ENCODE results near the gene FREM2. TPM values are rescaled to one million over a fixed set of nuclear protein-coding genes. Genes with fewer than 3 reads are reported as not detected.

Gene FREM2
- total and polyA plus RNA-seq, 2 donors (not counting 3 experiments of a cell fraction or from before 2014, with no cell fraction given): under 0.01 TPM; not detected in 1

DNA sequence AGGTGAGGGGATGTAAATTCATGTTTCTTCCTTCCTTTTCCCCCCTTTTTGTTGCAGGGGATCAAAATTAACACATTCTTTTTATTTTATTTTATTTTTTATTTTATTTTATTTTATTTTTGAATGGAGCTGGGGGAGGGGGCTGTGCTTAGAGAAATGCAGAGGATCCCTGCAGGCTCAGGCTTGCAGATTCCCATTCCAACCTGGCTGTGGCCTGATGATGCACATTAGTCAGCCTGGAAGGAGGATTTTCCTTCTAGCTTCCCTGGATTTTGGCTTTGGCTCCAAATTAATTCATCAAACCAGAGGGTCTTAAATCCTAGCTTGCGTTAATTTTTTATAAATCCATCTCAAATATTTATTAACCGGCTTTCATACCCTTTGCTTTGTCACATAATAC lies 67.0 kb downstream of the FREM2 start:
- Histone ChIP-seq H3K4me1 (ENCODE audit: control insufficient read depth, extremely low read depth, insufficient read depth, low read length) (no peaks in the 10 kb centered on the region), H3K27ac (ENCODE audit: insufficient read depth, low read depth, low read length) (no peak overlapping the region), H3K4me3 (replicated peaks in 1 of 3; ENCODE audit: insufficient read depth in 1 of 3, low read depth in 1 of 3, low read length in 3 of 3) (no peak overlapping the region), H3K9ac (replicated peaks; ENCODE audit: extremely low read depth, insufficient read depth, low read length) (no peak overlapping the region), H4K20me1 (replicated peaks; ENCODE audit: control insufficient read depth, extremely low read depth, insufficient read depth, low read length) (no peaks in the 10 kb centered on the region), H3K36me3 (ENCODE audit: control insufficient read depth in 2 of 2, extremely low read depth in 1 of 2, insufficient read depth in 2 of 2, low read length in 2 of 2) (no peaks in the 10 kb centered on the region), H3K9me1 (replicated peaks; ENCODE audit: control insufficient read depth, extremely low read depth, insufficient read depth, low read length) (no peaks in the 10 kb centered on the region), H2AFZ (ENCODE audit: low read depth, low read length) (no peak overlapping the region), H3K27me3 (ENCODE audit: control insufficient read depth in 2 of 2, insufficient read depth in 2 of 2, low read length in 2 of 2) (no peaks in the 10 kb centered on the region), H3K79me2 (ENCODE audit: control insufficient read depth, insufficient read depth, low read length) (no peaks in the 10 kb centered on the region), H3K4me2 (ENCODE audit: insufficient read depth, low read length) (no peak overlapping the region), H3K9me3 (replicated peaks; ENCODE audit: control insufficient read depth, insufficient read depth, low read length) (no peaks in the 10 kb centered on the region)
- intact Hi-C loops (cut with micrococcal nuclease): no loop called here
- FAIRE-seq (no peak), DNase-seq (ENCODE audit: low read depth, low spot score) (no peak)
- ChIA-PET CTCF (no interaction called here), POLR2A (no interaction called here)
- TF ChIP-seq FOS (IDR thresholded peaks at IDR 0.05; ENCODE audit: borderline replicate concordance, insufficient read depth, low read length) (no peak), MYC (IDR thresholded peaks at IDR 0.05; ENCODE audit: low read depth, low read length) (no peak), POLR2AphosphoS5 (IDR thresholded peaks at IDR 0.05; ENCODE audit: insufficient read depth, low read depth, low read length) (no peak), EZH2 (IDR thresholded peaks at IDR 0.05; ENCODE audit: borderline replicate concordance, low read depth, low read length, severe bottlenecking) (no peak), GATA2 (IDR thresholded peaks at IDR 0.05; ENCODE audit: insufficient read depth, insufficient read length, low read depth, low read length) (no peak), JUN (IDR thresholded peaks at IDR 0.05; ENCODE audit: borderline replicate concordance, insufficient read depth, insufficient read length, low read depth) (no peak), POLR2A (IDR thresholded peaks at IDR 0.05; ENCODE audit: low read depth, low read length) (no peak)
- TF ChIP-seq, protein P1, sequence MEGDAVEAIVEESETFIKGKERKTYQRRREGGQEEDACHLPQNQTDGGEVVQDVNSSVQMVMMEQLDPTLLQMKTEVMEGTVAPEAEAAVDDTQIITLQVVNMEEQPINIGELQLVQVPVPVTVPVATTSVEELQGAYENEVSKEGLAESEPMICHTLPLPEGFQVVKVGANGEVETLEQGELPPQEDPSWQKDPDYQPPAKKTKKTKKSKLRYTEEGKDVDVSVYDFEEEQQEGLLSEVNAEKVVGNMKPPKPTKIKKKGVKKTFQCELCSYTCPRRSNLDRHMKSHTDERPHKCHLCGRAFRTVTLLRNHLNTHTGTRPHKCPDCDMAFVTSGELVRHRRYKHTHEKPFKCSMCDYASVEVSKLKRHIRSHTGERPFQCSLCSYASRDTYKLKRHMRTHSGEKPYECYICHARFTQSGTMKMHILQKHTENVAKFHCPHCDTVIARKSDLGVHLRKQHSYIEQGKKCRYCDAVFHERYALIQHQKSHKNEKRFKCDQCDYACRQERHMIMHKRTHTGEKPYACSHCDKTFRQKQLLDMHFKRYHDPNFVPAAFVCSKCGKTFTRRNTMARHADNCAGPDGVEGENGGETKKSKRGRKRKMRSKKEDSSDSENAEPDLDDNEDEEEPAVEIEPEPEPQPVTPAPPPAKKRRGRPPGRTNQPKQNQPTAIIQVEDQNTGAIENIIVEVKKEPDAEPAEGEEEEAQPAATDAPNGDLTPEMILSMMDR (IDR thresholded peaks at IDR 0.05; ENCODE audit: extremely low read depth in 1 of 2, insufficient read depth in 1 of 2, low read depth in 1 of 2, low read length in 2 of 2): no peak
- TF ChIP-seq, protein P2, sequence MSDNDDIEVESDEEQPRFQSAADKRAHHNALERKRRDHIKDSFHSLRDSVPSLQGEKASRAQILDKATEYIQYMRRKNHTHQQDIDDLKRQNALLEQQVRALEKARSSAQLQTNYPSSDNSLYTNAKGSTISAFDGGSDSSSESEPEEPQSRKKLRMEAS (IDR thresholded peaks at IDR 0.05; ENCODE audit: insufficient read depth, insufficient read length): no peak
- no TSS peak for BruUV-seq (replicated peaks)
- dilution Hi-C loops (cut with MboI; ENCODE audit: extremely low pct_ligation_motif_present, low sequenced_read_pairs): no loop called here

All from endothelial cell of umbilical vein (primary cell).